PC-3 (cell line): ENCODE results near the gene GLB1L. TPM values are rescaled to one million over a fixed set of nuclear protein-coding genes. Genes with fewer than 3 reads are reported as not detected.

Source experiments
- ATAC-seq: fragments of 200-7000 bp; cut with Tn5 transposase; 2 replicates; pipeline ENCODE4 v1.9.1; 2020; ENCODE audit warnings: mild to moderate bottlenecking, moderate library complexity
- BruUV-seq: library from RNA; stranded (reverse); fragments of 400-500 nt; replicated peaks from 2 replicates; lab custom pipeline; 2021; lab: Mats Ljungman, UMichigan
- CTCF ChIA-PET: fragments of 300-600 bp; sonication (Branson Sonifier 250); formaldehyde crosslinking; loops from one replicate; lab custom pipeline; 2022; ENCODE audit warnings: antibody characterized with exemption; lab: Charles Lee
- POLR2A ChIA-PET: fragments of 300-600 bp; sonication (Branson Sonifier 250); formaldehyde crosslinking; loops from one replicate; lab custom pipeline; 2022; ENCODE audit warnings: antibody characterized with exemption; ENCODE audit not compliant: unreplicated experiment; lab: Charles Lee
- DNase-seq: peaks from one replicate; pipeline ENCODE4 v3.0.0-alpha.2; 2015
- H2AFZ ChIP-seq: fragments of 300-600 bp; sonication (generic); 2 replicates; pipeline ENCODE4 v1.6.0; 2016; ENCODE audit warnings: antibody characterized with exemption, low read length
- H3F3A ChIP-seq: fragments of 300-600 bp; sonication (generic); one replicate; pipeline ENCODE4 v1.6.0; 2017; ENCODE audit warnings: antibody characterized with exemption, low read length, control low read depth, mild to moderate bottlenecking; ENCODE audit not compliant: unreplicated experiment
- H3K27ac ChIP-seq: fragments of 300-600 bp; sonication (generic); 2 replicates; pipeline ENCODE4 v1.5.1; 2016; ENCODE audit warnings: mild to moderate bottlenecking, low read length
- H3K27me3 ChIP-seq: fragments of 300-600 bp; sonication (generic); 2 replicates; pipeline ENCODE4 v1.6.1; 2016; ENCODE audit warnings: low read length, mixed read lengths
- H3K36me3 ChIP-seq: fragments of 300-600 bp; sonication (generic); 2 replicates; pipeline ENCODE4 v1.6.1; 2016; ENCODE audit warnings: low read depth, mixed run types, low read length, mixed read lengths
- H3K4me1 ChIP-seq: fragments of 300-600 bp; sonication (generic); 2 replicates; pipeline ENCODE4 v1.5.1; 2016; ENCODE audit warnings: low read length; ENCODE audit not compliant: insufficient read depth
- H3K4me2 ChIP-seq: fragments of 300-600 bp; sonication (generic); 2 replicates; pipeline ENCODE4 v1.6.0; 2016; ENCODE audit warnings: low read length
- H3K4me3 ChIP-seq: fragments of 300-600 bp; sonication (generic); 2 replicates; pipeline ENCODE4 v1.5.1; 2016; ENCODE audit warnings: mild to moderate bottlenecking, low read length, mixed read lengths
- H3K79me2 ChIP-seq: fragments of 300-600 bp; sonication (generic); 2 replicates; pipeline ENCODE4 v1.6.1; 2017; ENCODE audit warnings: low read length, mixed read lengths
- H3K9ac ChIP-seq: fragments of 300-600 bp; sonication (generic); 2 replicates; pipeline ENCODE4 v1.6.0; 2016; ENCODE audit warnings: mild to moderate bottlenecking, low read length
- H3K9me2 ChIP-seq: fragments of 300-600 bp; sonication (generic); replicated peaks from 2 replicates; pipeline ENCODE4 v1.6.1; 2016; ENCODE audit warnings: mixed run types, low read length, mixed read lengths
- H3K9me3 ChIP-seq: fragments of 300-600 bp; sonication (generic); 2 replicates; pipeline ENCODE4 v1.6.1; 2016; ENCODE audit warnings: low read length, mixed read lengths
- H4K20me1 ChIP-seq: fragments of 300-600 bp; sonication (generic); 2 replicates; pipeline ENCODE4 v1.6.1; 2016; ENCODE audit warnings: low read length, mixed read lengths
- EZH2 ChIP-seq: fragments of 300-600 bp; sonication (generic); IDR thresholded peaks from one replicate; pipeline ENCODE4 v1.6.1; 2017; ENCODE audit warnings: antibody characterized with exemption, mild to moderate bottlenecking, low read length; ENCODE audit not compliant: unreplicated experiment
- EZH2phosphoT487 ChIP-seq: fragments of 300-600 bp; sonication (generic); IDR thresholded peaks from 2 replicates; pipeline ENCODE4 v1.6.1; 2018; ENCODE audit warnings: mild to moderate bottlenecking, antibody characterized with exemption, low read length, borderline replicate concordance
- intact Hi-C: fragments of 100-400 bp; cut with micrococcal nuclease; formaldehyde crosslinking; loops from 2 replicates; pipeline ENCODE4 v1.9.0; 2023
- total RNA-seq: library from RNA; depleted of rRNA; stranded (reverse); fragments of >200 nt; gene quantifications from 2 replicates; pipeline ENCODE4 v1.2.3, GENCODE V29; 2014
- TF ChIP-seq, protein P1 (sequence below): fragments of 300-600 bp; sonication (generic); conservative IDR thresholded peaks from 2 replicates; pipeline ENCODE4 v1.5.1; 2017; ENCODE audit warnings: antibody characterized with exemption, low read depth, mild to moderate bottlenecking, low read length

The GLB1L gene
- total RNA-seq, 1 experiment from 2014 or later = 6.0 TPM

GRCh38 chr2:219220652-219221402 lies 24.4 kb downstream of the GLB1L start:
- no TSS peak for BruUV-seq
- H3K79me2 ChIP-seq = peaks cover 8% of the 10 kb centered on the region; the same call in 1 of the 2 replicates
- H3K4me1 ChIP-seq = peaks cover 19% of the 10 kb centered on the region
- no peak overlapping the region for H3K4me2 ChIP-seq
- H3K36me3 ChIP-seq = peaks cover 15% of the 10 kb centered on the region
- ChIA-PET POLR2A (no interaction called here), CTCF (no interaction called here)
- intact Hi-C loops = no loop called here
- no peaks in the 10 kb centered on the region for H3K9me3 ChIP-seq
- peaks cover 3% of the 10 kb centered on the region for H3F3A ChIP-seq
- H2AFZ ChIP-seq = no peak overlapping the region
- DNase-seq (no peak), ATAC-seq (no peak)
- H3K9ac ChIP-seq = no peak overlapping the region
- no peak overlapping the region for H3K4me3 ChIP-seq
- no peaks in the 10 kb centered on the region for H3K9me2 ChIP-seq
- no peak overlapping the region for H3K27ac ChIP-seq
- no peaks in the 10 kb centered on the region for H4K20me1 ChIP-seq
- no peaks in the 10 kb centered on the region for H3K27me3 ChIP-seq
- no peak for TF ChIP-seq EZH2
- no peak for TF ChIP-seq EZH2phosphoT487
- TF ChIP-seq, protein P1, sequence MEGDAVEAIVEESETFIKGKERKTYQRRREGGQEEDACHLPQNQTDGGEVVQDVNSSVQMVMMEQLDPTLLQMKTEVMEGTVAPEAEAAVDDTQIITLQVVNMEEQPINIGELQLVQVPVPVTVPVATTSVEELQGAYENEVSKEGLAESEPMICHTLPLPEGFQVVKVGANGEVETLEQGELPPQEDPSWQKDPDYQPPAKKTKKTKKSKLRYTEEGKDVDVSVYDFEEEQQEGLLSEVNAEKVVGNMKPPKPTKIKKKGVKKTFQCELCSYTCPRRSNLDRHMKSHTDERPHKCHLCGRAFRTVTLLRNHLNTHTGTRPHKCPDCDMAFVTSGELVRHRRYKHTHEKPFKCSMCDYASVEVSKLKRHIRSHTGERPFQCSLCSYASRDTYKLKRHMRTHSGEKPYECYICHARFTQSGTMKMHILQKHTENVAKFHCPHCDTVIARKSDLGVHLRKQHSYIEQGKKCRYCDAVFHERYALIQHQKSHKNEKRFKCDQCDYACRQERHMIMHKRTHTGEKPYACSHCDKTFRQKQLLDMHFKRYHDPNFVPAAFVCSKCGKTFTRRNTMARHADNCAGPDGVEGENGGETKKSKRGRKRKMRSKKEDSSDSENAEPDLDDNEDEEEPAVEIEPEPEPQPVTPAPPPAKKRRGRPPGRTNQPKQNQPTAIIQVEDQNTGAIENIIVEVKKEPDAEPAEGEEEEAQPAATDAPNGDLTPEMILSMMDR = no peak

- CTCF ChIA-PET = no interaction called here
- no peak for ATAC-seq
- Histone ChIP-seq H3K4me2 (no peak overlapping the region), H3K79me2 (peaks cover 8% of the 10 kb centered on the region; the same call in 1 of the 2 replicates), H2AFZ (no peak overlapping the region), H3K9me3 (no peaks in the 10 kb centered on the region), H3K27ac (no peak overlapping the region), H4K20me1 (no peaks in the 10 kb centered on the region), H3K9me2 (no peaks in the 10 kb centered on the region), H3K27me3 (no peaks in the 10 kb centered on the region), H3K4me3 (no peak overlapping the region), H3F3A (peaks cover 3% of the 10 kb centered on the region), H3K9ac (no peak overlapping the region), H3K4me1 (peaks cover 19% of the 10 kb centered on the region), H3K36me3 (peaks cover 15% of the 10 kb centered on the region)
- TF ChIP-seq, protein P1 = no peak
- TF ChIP-seq EZH2phosphoT487 = no peak
- no peak for TF ChIP-seq EZH2
- intact Hi-C loops = loop anchor here (2.0 kb wide), 1 partner anchor 59 kb away; the partner anchor contains the start of gene DNAJB2
- POLR2A ChIA-PET = no interaction called here
- BruUV-seq = no TSS peak
- no peak for DNase-seq
These were observed 25.3 kb downstream of the GLB1L start for GRCh38 chr2:219219784-219220532.
